HFF-Myc (cell line): ENCODE results near the gene WAPL.

Experiments used
- DNase-seq: peaks from one replicate; pipeline ENCODE4 v3.0.0-alpha.2; 2011; ENCODE audit warnings: low read depth; ENCODE audit errors: extremely low read depth
- H3K4me3 ChIP-seq: replicated peaks from 2 replicates; pipeline ENCODE4 v1.5.1; 2011; ENCODE audit warnings: low read depth, mild to moderate bottlenecking, control low read depth, low read length
- CTCF ChIP-seq: IDR thresholded peaks from 2 replicates; pipeline ENCODE4 v1.5.1; 2012; ENCODE audit warnings: mild to moderate bottlenecking, low read depth, low read length, control low read depth; ENCODE audit errors: missing control alignments

WAPL gene

GRCh38 chr10:86393862-86394455 is 127.6 kb downstream of the WAPL start:
- H3K4me3 ChIP-seq: no peak overlapping the region
- no peak for DNase-seq
- no peak for TF ChIP-seq CTCF

GRCh38 chr10:86393362-86393761 is 128.2 kb downstream of the WAPL start:
- TF ChIP-seq CTCF: no peak
- no peak overlapping the region for H3K4me3 ChIP-seq
- DNase-seq: no peak

GRCh38 chr10:86392723-86393094 is 128.9 kb downstream of the WAPL start:
- no peak for DNase-seq
- H3K4me3 ChIP-seq: no peak overlapping the region
- TF ChIP-seq CTCF: no peak

- TF ChIP-seq CTCF: no peak
- DNase-seq: no peak
- H3K4me3 ChIP-seq: no peak overlapping the region
Observed at GRCh38 chr10:86391986-86392722, 129.4 kb downstream of the WAPL start.

- no peak for TF ChIP-seq CTCF
Observed at GRCh38 chr10:86391236-86391840, 130.3 kb downstream of the WAPL start.

GRCh38 chr10:86390337-86391120 is 131.1 kb downstream of the WAPL start:
- no peak overlapping the region for H3K4me3 ChIP-seq
- TF ChIP-seq CTCF: no peak
- DNase-seq: no peak

More at GRCh38 chr10:86391236-86391840, 130.3 kb downstream of the WAPL start:
- H3K4me3 ChIP-seq: no peak overlapping the region
- DNase-seq: no peak
